HCT116 (cell line): ENCODE results near the gene ELAVL3. TPM values are rescaled to one million over a fixed set of nuclear protein-coding genes. Genes with fewer than 3 reads are reported as not detected.
"Not testable (repeated sequence)": the region's sequence is repeated elsewhere in the genome, so short reads cannot be mapped to it uniquely, and the experiment has no call there.

ENCODE experiments used
- ATAC-seq: fragments of 200-7000 bp; cut with Tn5 transposase; 2 replicates; pipeline ENCODE4 v1.9.1; 2020; ENCODE audit warnings: mild to moderate bottlenecking, moderate library complexity
- BruUV-seq: library from RNA; stranded (reverse); fragments of 400-500 nt; replicated peaks from 2 replicates; lab custom pipeline; 2021; lab: Mats Ljungman, UMichigan
- CTCF ChIA-PET: fragments of 300-600 bp; sonication (Branson Sonifier 250); formaldehyde crosslinking; loops from one replicate; lab custom pipeline; 2021; ENCODE audit warnings: antibody characterized with exemption; lab: Charles Lee
- POLR2A ChIA-PET: fragments of 300-600, 350-600 bp; sonication (Branson Sonifier 250); formaldehyde crosslinking; loops from one replicate; lab custom pipeline; 2021; ENCODE audit warnings: antibody characterized with exemption; lab: Charles Lee
- RAD21 ChIA-PET, 2 experiments: fragments of 300-600 bp; sonication (Branson Sonifier 250); formaldehyde crosslinking; loops; one replicate each; lab custom pipeline; 2023; ENCODE audit warnings: low total read pairs in 2 of 2; ENCODE audit not compliant: uncharacterized antibody in 2 of 2, unreplicated experiment in 2 of 2, low non-redundant PET in 1 of 2; lab: Charles Lee
- DNase-seq: peaks from one replicate; pipeline ENCODE4 v3.0.0-alpha.2; 2010; ENCODE audit warnings: low read depth, low spot score
- H2AFZ ChIP-seq: fragments of 200-600 bp; shearing (Covaris generic), sonication (generic); 2 replicates; pipeline ENCODE4 v1.6.1; 2017; ENCODE audit warnings: low read depth, mixed run types, mixed read lengths, antibody characterized with exemption, low read length; ENCODE audit not compliant: poor library complexity, severe bottlenecking
- H3K27ac ChIP-seq: 2 replicates; pipeline ENCODE4 v1.5.1; 2012; ENCODE audit warnings: low read depth, low read length
- H3K27me3 ChIP-seq: fragments of 200-600 bp; sonication (generic); 2 replicates; pipeline ENCODE4 v1.6.1; 2016; ENCODE audit warnings: mixed run types, low read length, mixed read lengths; ENCODE audit not compliant: insufficient read depth
- H3K36me3 ChIP-seq, 2 experiments: fragments of 200-500 bp in 1 of 2; fragments of 200-600 bp in 1 of 2; sonication (Bioruptor generic) in 1 of 2; sonication (generic) in 1 of 2; 2 replicates each; pipeline versions ENCODE4 v1.5.1 to v1.6.1; 2014 to 2016; ENCODE audit warnings: low read length in 2 of 2, inconsistent platforms in 1 of 2, mixed read lengths in 1 of 2, mixed run types in 1 of 2; ENCODE audit not compliant: insufficient read depth in 2 of 2, control insufficient read depth in 1 of 2
- H3K4me1 ChIP-seq, 2 experiments: fragments of 200-600 bp in 1 of 2; sonication (generic) in 1 of 2; 2 replicates each; pipeline versions ENCODE4 v1.5.1 to v1.6.1; 2012 to 2017; ENCODE audit warnings: low read length in 2 of 2, inconsistent platforms in 1 of 2, mild to moderate bottlenecking in 1 of 2, mixed read lengths in 1 of 2, mixed run types in 1 of 2, moderate library complexity in 1 of 2; ENCODE audit not compliant: insufficient read depth in 2 of 2, control insufficient read depth in 1 of 2
- H3K4me2 ChIP-seq: fragments of 200-600 bp; sonication (generic); 2 replicates; pipeline ENCODE4 v1.6.1; 2017; ENCODE audit warnings: mixed run types, low read length, mixed read lengths
- H3K4me3 ChIP-seq, 2 experiments: fragments of 200-600 bp in 1 of 2; sonication (generic) in 1 of 2; replicated peaks in 1 of 2; 2 replicates each; pipeline ENCODE4 v1.5.1; 2011 to 2016; ENCODE audit warnings: low read length in 2 of 2, control low read depth in 1 of 2, low read depth in 1 of 2, mild to moderate bottlenecking in 1 of 2, mixed read lengths in 1 of 2, mixed run types in 1 of 2
- H3K79me2 ChIP-seq: fragments of 200-600 bp; sonication (generic); 2 replicates; pipeline ENCODE4 v1.6.1; 2017; ENCODE audit warnings: mild to moderate bottlenecking, mixed run types, low read length, moderate library complexity, mixed read lengths; ENCODE audit not compliant: insufficient read depth
- H3K9ac ChIP-seq: fragments of 200-600 bp; sonication (generic); 2 replicates; pipeline ENCODE4 v1.6.1; 2016; ENCODE audit warnings: low read length, mixed read lengths
- H3K9me2 ChIP-seq: fragments of 200-600 bp; sonication (generic), shearing (Covaris generic); 2 replicates; pipeline ENCODE4 v1.6.1; 2017; ENCODE audit warnings: mixed run types, mild to moderate bottlenecking, moderate library complexity; ENCODE audit not compliant: insufficient read depth
- H3K9me3 ChIP-seq, 2 experiments: fragments of 200-500 bp in 1 of 2; fragments of 200-600 bp in 1 of 2; sonication (Bioruptor generic) in 1 of 2; sonication (generic) in 1 of 2; 2 replicates each; pipeline ENCODE4 v1.6.1; 2014 to 2017; ENCODE audit warnings: low read length in 2 of 2, mixed read lengths in 2 of 2, inconsistent platforms in 1 of 2, low read depth in 1 of 2, mild to moderate bottlenecking in 1 of 2, mixed run types in 1 of 2, moderate library complexity in 1 of 2; ENCODE audit not compliant: control insufficient read depth in 1 of 2, insufficient read depth in 1 of 2
- H4K20me1 ChIP-seq: fragments of 200-600 bp; sonication (generic), shearing (Covaris generic); 2 replicates; pipeline ENCODE4 v1.6.1; 2017; ENCODE audit warnings: mixed run types, mild to moderate bottlenecking, moderate library complexity; ENCODE audit not compliant: insufficient read depth
- CEBPB ChIP-seq: IDR thresholded peaks from 2 replicates; pipeline ENCODE4 v1.6.1; 2012; ENCODE audit warnings: low read depth
- EGR1 ChIP-seq: IDR thresholded peaks from 2 replicates; pipeline ENCODE4 v1.6.1; 2012; ENCODE audit warnings: low read depth
- ELF1 ChIP-seq: IDR thresholded peaks from 2 replicates; pipeline ENCODE4 v1.6.1; 2012; ENCODE audit warnings: low read depth, borderline replicate concordance
- EZH2 ChIP-seq: fragments of 200-600 bp; sonication (generic); IDR thresholded peaks from 2 replicates; pipeline ENCODE4 v1.6.1; 2017; ENCODE audit warnings: antibody characterized with exemption, mixed run types
- EZH2phosphoT487 ChIP-seq: fragments of 200-600 bp; IDR thresholded peaks from 2 replicates; pipeline ENCODE4 v1.6.1; 2018; ENCODE audit warnings: antibody characterized with exemption, borderline replicate concordance
- FOSL1 ChIP-seq: IDR thresholded peaks from 2 replicates; pipeline ENCODE4 v1.6.1; 2012; ENCODE audit warnings: low read depth
- JUND ChIP-seq: IDR thresholded peaks from 2 replicates; pipeline ENCODE4 v1.6.1; 2012
- POLR2A ChIP-seq: IDR thresholded peaks from 2 replicates; pipeline ENCODE4 v1.7.0; 2011; ENCODE audit warnings: borderline replicate concordance; ENCODE audit not compliant: insufficient read depth, insufficient read length; ENCODE audit errors: extremely low read depth
- SIN3A ChIP-seq: IDR thresholded peaks from 2 replicates; pipeline ENCODE4 v1.6.1; 2012; ENCODE audit warnings: low read depth
- SP1 ChIP-seq: IDR thresholded peaks from 2 replicates; pipeline ENCODE4 v1.6.1; 2012; ENCODE audit warnings: low read depth
- SRF ChIP-seq: IDR thresholded peaks from 2 replicates; pipeline ENCODE4 v1.6.1; 2012; ENCODE audit warnings: low read depth
- YY1 ChIP-seq: IDR thresholded peaks from 2 replicates; pipeline ENCODE4 v1.6.1; 2011; ENCODE audit warnings: low read length, low read depth, moderate library complexity, mild to moderate bottlenecking; ENCODE audit not compliant: insufficient replicate concordance; ENCODE audit errors: extremely low read depth
- ZNF274 ChIP-seq: fragments of 200-500 bp; sonication (Bioruptor generic); IDR thresholded peaks from 2 replicates; pipeline ENCODE4 v1.6.1; 2014; ENCODE audit warnings: mild to moderate bottlenecking, low read depth, low read length, inconsistent platforms
- intact Hi-C: fragments of 100-400 bp; cut with micrococcal nuclease; formaldehyde crosslinking; loops from 2 replicates; pipeline ENCODE4 v1.10.0; 2022
- total RNA-seq: library from RNA; stranded (reverse); gene quantifications from one replicate; pipeline ENCODE4 v1.2.1, GENCODE V29; 2021; ENCODE audit not compliant: unreplicated experiment
- TF ChIP-seq, protein P1 (sequence below): IDR thresholded peaks from 2 replicates; pipeline ENCODE4 v1.6.1; 2012
- TF ChIP-seq, protein P2 (sequence below): IDR thresholded peaks from 2 replicates; pipeline ENCODE4 v1.6.1; 2011; ENCODE audit warnings: mild to moderate bottlenecking, low read length, moderate library complexity; ENCODE audit not compliant: insufficient replicate concordance; ENCODE audit errors: extremely low read depth

Gene ELAVL3
- total RNA-seq, 1 experiment from 2014 or later = 0.05 TPM

DNA sequence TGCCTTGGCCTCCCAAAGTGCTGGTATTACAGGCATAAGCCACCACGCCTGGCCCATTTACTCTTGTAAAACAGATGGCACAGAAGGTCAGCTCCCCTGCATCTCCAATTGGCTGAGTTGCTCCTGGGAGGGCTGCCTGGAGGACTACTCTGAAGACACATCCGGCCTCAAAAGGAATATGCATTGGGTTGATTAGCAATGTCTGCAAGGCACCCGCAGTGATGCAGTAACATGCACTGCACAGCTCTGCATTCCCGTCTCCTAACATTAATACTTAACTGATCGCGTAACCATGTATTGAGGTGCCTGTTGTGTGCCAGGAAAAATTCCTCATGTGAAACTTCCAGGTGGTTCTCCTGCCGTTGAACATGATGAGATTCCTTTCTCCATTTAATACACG is 5.0 kb downstream of the ELAVL3 start (continued):
- TF ChIP-seq JUND = no peak
- TF ChIP-seq, protein P1, sequence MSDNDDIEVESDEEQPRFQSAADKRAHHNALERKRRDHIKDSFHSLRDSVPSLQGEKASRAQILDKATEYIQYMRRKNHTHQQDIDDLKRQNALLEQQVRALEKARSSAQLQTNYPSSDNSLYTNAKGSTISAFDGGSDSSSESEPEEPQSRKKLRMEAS = no peak
- TF ChIP-seq POLR2A = no peak
- TF ChIP-seq YY1 = no peak
- no peak for TF ChIP-seq SIN3A
- no peak for TF ChIP-seq FOSL1
- TF ChIP-seq SRF = no peak
- no peak for TF ChIP-seq EGR1
- no peak for TF ChIP-seq CEBPB
- no peak for TF ChIP-seq SP1
- TF ChIP-seq ZNF274 = no peak
- TF ChIP-seq, protein P2, sequence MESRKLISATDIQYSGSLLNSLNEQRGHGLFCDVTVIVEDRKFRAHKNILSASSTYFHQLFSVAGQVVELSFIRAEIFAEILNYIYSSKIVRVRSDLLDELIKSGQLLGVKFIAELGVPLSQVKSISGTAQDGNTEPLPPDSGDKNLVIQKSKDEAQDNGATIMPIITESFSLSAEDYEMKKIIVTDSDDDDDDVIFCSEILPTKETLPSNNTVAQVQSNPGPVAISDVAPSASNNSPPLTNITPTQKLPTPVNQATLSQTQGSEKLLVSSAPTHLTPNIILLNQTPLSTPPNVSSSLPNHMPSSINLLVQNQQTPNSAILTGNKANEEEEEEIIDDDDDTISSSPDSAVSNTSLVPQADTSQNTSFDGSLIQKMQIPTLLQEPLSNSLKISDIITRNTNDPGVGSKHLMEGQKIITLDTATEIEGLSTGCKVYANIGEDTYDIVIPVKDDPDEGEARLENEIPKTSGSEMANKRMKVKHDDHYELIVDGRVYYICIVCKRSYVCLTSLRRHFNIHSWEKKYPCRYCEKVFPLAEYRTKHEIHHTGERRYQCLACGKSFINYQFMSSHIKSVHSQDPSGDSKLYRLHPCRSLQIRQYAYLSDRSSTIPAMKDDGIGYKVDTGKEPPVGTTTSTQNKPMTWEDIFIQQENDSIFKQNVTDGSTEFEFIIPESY = no peak
- TF ChIP-seq EZH2phosphoT487 = no peak
- TF ChIP-seq EZH2 = no peak
- no peak for TF ChIP-seq ELF1

DNA sequence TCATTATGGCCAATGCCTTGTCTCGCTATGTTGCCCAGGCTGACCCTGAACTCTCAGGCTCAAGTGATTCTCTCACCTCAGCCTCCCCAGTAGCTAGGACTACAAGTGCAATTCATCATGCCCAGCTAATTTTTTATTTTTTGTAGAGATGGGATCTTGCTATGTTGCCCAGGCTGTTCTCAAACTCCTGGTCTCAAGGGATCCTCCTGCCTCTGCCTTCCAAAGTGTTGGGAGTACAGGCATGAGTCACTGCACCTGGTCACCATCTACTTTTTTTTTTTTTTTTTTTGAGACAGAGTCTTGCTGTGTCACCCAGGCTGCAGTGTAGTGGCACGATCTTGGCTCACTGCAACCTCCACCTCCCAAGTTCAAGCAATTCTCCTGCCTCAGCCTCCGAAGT is 5.5 kb downstream of the ELAVL3 start:
- H3K9me2 ChIP-seq, H4K20me1 ChIP-seq, H3K9me3 ChIP-seq, RAD21 ChIA-PET, DNase-seq, H3K27ac ChIP-seq, H3K9ac ChIP-seq, H3K4me1 ChIP-seq, BruUV-seq, H3K4me3 ChIP-seq, H3K36me3 ChIP-seq, intact Hi-C loops, POLR2A ChIA-PET, H3K27me3 ChIP-seq, H3K79me2 ChIP-seq, H2AFZ ChIP-seq, H3K4me2 ChIP-seq: not testable (repeated sequence)
- ATAC-seq = peak; percentile 39; the same call in 1 of the 2 replicates
- CTCF ChIA-PET = interaction anchor here (1.0 kb wide), 1 partner anchor 94 kb away, joined by 3 read pairs; no protein-coding TSS in a partner anchor
